Upper lobe of right lung (tissue), 1 donor: Measurements from ENCODE around the gene CDKN1B. TPM values are rescaled to one million over a fixed set of nuclear protein-coding genes. Genes with fewer than 3 reads are reported as not detected.
"Not testable (repeated sequence)": the region's sequence is repeated elsewhere in the genome, so short reads cannot be mapped to it uniquely, and the experiment has no call there.

Experiments used
- ATAC-seq: fragments of 200-7000 bp; cut with Tn5 transposase; one replicate; pipeline ENCODE4 v1.9.1; 2020; ENCODE audit warnings: mild to moderate bottlenecking, moderate library complexity
- DNase-seq: peaks from one replicate; pipeline ENCODE4 v3.0.0-alpha.2; 2020
- H3K27ac ChIP-seq: fragments of 200-600 bp; one replicate; pipeline ENCODE4 v1.8.0; 2022
- H3K27me3 ChIP-seq: fragments of 200-600 bp; one replicate; pipeline ENCODE4 v1.8.0; 2022; ENCODE audit warnings: mild to moderate bottlenecking
- H3K36me3 ChIP-seq: fragments of 200-600 bp; one replicate; pipeline ENCODE4 v1.8.0; 2022
- H3K4me1 ChIP-seq: fragments of 200-600 bp; one replicate; pipeline ENCODE4 v1.8.0; 2022
- H3K4me3 ChIP-seq: fragments of 200-600 bp; one replicate; pipeline ENCODE4 v1.8.0; 2022; ENCODE audit warnings: mild to moderate bottlenecking
- H3K9me3 ChIP-seq: fragments of 200-600 bp; one replicate; pipeline ENCODE4 v1.8.0; 2022
- CTCF ChIP-seq: fragments of 200-600 bp; IDR thresholded peaks from one replicate; pipeline ENCODE4 v1.8.0; 2022; ENCODE audit warnings: antibody characterized with exemption
- intact Hi-C: fragments of 100-400 bp; cut with DNase I; formaldehyde crosslinking; loops from one replicate; pipeline ENCODE4 v1.11.0; 2022
- total RNA-seq: library from RNA; stranded (reverse); fragmentation: NEBNext Ultra II Directional; extraction: Animal tissue kit (Norgen Biotek cat#: 25700); gene quantifications from one replicate; pipeline ENCODE4 v1.2.1, GENCODE V29; 2021
- donor health status: DM: no; HTN: yes; CAD: no; lungs with severe emphysema.

The CDKN1B gene
- total RNA-seq, 1 donor from 2014 or later: 51.4 TPM

DNA sequence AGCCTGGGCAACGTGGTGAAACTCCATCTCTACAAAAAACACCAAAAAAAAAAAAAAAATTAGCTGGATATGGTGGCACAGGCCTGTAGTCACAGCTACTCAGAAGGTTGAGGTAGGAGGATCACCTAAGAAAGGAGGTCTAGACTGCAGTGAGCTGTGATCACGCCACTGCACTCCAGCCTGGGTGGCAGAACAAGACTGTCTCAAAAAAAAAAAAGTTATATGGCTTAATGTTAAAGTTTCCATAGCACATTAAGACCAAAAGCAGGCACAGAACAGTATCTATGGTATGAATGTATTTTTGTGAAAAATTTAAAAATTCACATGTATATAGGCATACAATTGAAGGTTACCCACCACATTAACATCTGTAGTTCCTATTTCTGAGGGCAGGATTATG lies 15.9 kb downstream of the CDKN1B start:
- intact Hi-C loops: no loop called here
- Histone ChIP-seq H3K4me3 (no peak overlapping the region), H3K9me3 (no peaks in the 10 kb centered on the region), H3K36me3 (no peaks in the 10 kb centered on the region), H3K27ac (no peak overlapping the region), H3K27me3 (no peaks in the 10 kb centered on the region), H3K4me1 (peaks cover 15% of the 10 kb centered on the region)
- DNase-seq (no peak), ATAC-seq (no peak)
- TF ChIP-seq CTCF: no peak

DNA sequence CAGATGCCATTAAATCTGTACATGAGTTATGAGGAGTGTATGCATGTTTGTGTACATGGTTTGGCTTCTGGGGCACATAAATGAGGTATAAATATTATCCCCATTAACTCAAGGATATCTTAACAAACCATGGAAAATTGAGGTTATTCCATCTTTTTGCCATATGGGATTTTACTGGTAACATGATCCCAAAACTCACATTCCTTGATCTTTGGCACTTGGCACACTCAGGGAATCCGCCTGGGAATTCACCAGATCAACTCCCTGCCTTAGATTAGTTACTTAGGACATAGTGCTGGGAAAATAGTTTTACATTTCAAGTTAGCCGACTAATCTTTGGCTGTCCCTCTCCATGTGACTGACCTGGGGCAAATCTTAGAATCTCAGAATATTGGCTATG lies 16.9 kb downstream of the CDKN1B start:
- no peak for ATAC-seq
- DNase-seq: no peak
- H3K36me3 ChIP-seq: no peaks in the 10 kb centered on the region
- intact Hi-C loops: no loop called here
- H3K27ac ChIP-seq: peak overlapping the region; percentile 44
- H3K9me3 ChIP-seq: no peaks in the 10 kb centered on the region
- H3K4me1 ChIP-seq: peaks cover 15% of the 10 kb centered on the region
- H3K27me3 ChIP-seq: no peaks in the 10 kb centered on the region
- H3K4me3 ChIP-seq: no peak overlapping the region
- no peak for TF ChIP-seq CTCF

- peaks cover 15% of the 10 kb centered on the region for H3K4me1 ChIP-seq
- no peak overlapping the region for H3K4me3 ChIP-seq
- TF ChIP-seq CTCF: no peak
- H3K9me3 ChIP-seq: no peaks in the 10 kb centered on the region
- intact Hi-C loops: no loop called here
- no peaks in the 10 kb centered on the region for H3K27me3 ChIP-seq
- peak overlapping the region; percentile 44 for H3K27ac ChIP-seq
- DNase-seq (no peak), ATAC-seq (no peak)
- no peaks in the 10 kb centered on the region for H3K36me3 ChIP-seq
These were observed 17.4 kb downstream of the CDKN1B start for GRCh38 chr12:12734561-12735071.

- no peak for TF ChIP-seq CTCF
- intact Hi-C loops: no loop called here
- Histone ChIP-seq H3K4me1 (peaks cover 15% of the 10 kb centered on the region), H3K27me3 (no peaks in the 10 kb centered on the region), H3K9me3 (no peaks in the 10 kb centered on the region), H3K27ac (no peak overlapping the region), H3K36me3 (no peaks in the 10 kb centered on the region), H3K4me3 (no peak overlapping the region)
- DNase-seq (no peak), ATAC-seq (no peak)
These were observed 18.1 kb downstream of the CDKN1B start for GRCh38 chr12:12735301-12735700.

DNA sequence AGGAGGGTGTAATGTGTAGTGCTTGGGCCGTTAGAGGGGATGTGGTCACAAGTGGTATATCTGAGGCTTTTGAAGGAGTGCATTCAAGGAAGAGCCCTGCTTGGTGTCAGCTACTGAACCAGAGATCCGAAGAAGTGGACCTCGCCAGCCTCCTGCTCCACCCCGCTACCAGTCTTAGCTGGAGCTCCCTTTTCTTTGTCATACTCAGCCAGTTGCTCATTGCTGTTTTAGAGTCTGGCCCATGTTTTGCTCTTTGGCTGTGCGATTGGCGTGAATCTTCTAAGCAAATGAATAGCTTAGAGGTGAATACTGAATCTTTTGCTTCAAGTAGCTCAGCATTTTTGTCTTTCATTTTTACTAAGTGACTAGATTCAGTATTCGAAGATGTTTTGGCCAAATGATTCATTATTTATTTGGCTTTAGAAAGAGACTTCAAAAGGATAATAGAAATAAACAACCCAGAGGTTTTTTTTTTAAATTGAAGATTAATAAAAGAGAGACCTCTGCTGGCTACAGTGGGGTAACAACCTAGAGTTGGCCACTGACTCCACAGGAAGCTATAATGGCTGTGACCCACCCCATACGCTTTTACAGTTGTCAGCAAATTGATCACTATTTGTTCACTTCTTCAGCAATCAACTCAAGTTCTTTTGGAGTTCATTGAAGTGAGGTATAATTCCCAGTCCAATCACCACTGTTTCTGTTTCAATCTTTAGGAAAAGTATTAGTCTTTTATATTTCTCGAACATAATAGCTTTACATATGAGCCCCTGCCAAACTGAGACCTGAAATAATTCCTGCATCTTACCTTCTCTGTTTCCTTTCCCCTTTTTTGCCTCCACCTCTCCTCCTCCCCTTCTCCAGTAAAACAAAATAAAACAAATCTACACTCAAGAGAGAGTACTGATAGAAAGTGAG lies 19.9 kb downstream of the CDKN1B start:
- intact Hi-C loops: no loop called here
- ATAC-seq: peak; percentile 91

GRCh38 chr12:12738152-12738551 lies 21.0 kb downstream of the CDKN1B start:
- ATAC-seq, intact Hi-C loops, H3K27ac ChIP-seq, H3K4me3 ChIP-seq, DNase-seq, H3K9me3 ChIP-seq, H3K27me3 ChIP-seq, H3K36me3 ChIP-seq: not testable (repeated sequence)
- peaks cover 20% of the 10 kb centered on the region for H3K4me1 ChIP-seq

More for the DNA sequence above, 19.9 kb downstream of the CDKN1B start:
- peaks cover 20% of the 10 kb centered on the region for H3K4me1 ChIP-seq
- H3K36me3 ChIP-seq: no peaks in the 10 kb centered on the region
- DNase-seq: no peak
- peak overlapping the region; percentile 9 for H3K4me3 ChIP-seq
- H3K27ac ChIP-seq: no peak overlapping the region
- TF ChIP-seq CTCF: peak; percentile 77
- no peaks in the 10 kb centered on the region for H3K27me3 ChIP-seq
- no peaks in the 10 kb centered on the region for H3K9me3 ChIP-seq
